K562 (cell line): ENCODE measurements around the gene LIPH. TPM values are rescaled to one million over a fixed set of nuclear protein-coding genes. Genes with fewer than 3 reads are reported as not detected.

Source experiments
- ADNP ChIP-seq: fragments of 200-800 bp; sonication (Bioruptor generic); IDR thresholded peaks from 2 replicates; pipeline ENCODE4 v1.6.1; 2016; ENCODE audit warnings: missing genetic modification characterization, missing compliant biosample characterization
- AFF4 ChIP-seq: sonication (generic); formaldehyde crosslinking; IDR thresholded peaks from 2 replicates; pipeline ENCODE4 v1.8.0; 2023; ENCODE audit warnings: mild to moderate bottlenecking, missing genetic modification reagents
- ATF2 ChIP-seq: sonication (generic); formaldehyde crosslinking; IDR thresholded peaks from 2 replicates; pipeline ENCODE4 v1.8.1; 2022; ENCODE audit warnings: missing genetic modification reagents
- CBX1 ChIP-seq: sonication (generic); IDR thresholded peaks from 2 replicates; pipeline ENCODE4 v1.6.1; 2016; ENCODE audit warnings: antibody characterized with exemption, low read depth, mild to moderate bottlenecking
- CSDE1 ChIP-seq, 2 experiments: fragments of 450-650 bp; IDR thresholded peaks; 2 replicates each; pipeline ENCODE4 v1.6.1; 2016; ENCODE audit warnings: mild to moderate bottlenecking in 1 of 2
- FOXJ2 ChIP-seq: fragments of 200-800 bp; sonication (Bioruptor generic); IDR thresholded peaks from 2 replicates; pipeline ENCODE4 v1.6.1; 2016; ENCODE audit warnings: missing genetic modification characterization, missing compliant biosample characterization
- HMBOX1 ChIP-seq: sonication (generic); IDR thresholded peaks from 2 replicates; pipeline ENCODE4 v1.6.1; 2016
- HNRNPLL ChIP-seq: fragments of 200-400 bp; formaldehyde crosslinking; IDR thresholded peaks from 2 replicates; pipeline ENCODE4 v1.6.1; 2017; ENCODE audit warnings: low read length, low read depth, mild to moderate bottlenecking; ENCODE audit not compliant: poor library complexity, severe bottlenecking
- JUN ChIP-seq, 2 experiments: sonication (generic) in 1 of 2; formaldehyde crosslinking in 1 of 2; IDR thresholded peaks; 2 replicates each; pipeline versions ENCODE4 v1.6.1 to v1.8.0; 2012 to 2022; ENCODE audit warnings: borderline replicate concordance in 2 of 2, mild to moderate bottlenecking in 2 of 2, improper control_type of control experiment in 1 of 2, low read depth in 1 of 2, low read length in 1 of 2, missing genetic modification reagents in 1 of 2
- JUNB ChIP-seq: fragments of 450-650 bp; formaldehyde crosslinking; conservative IDR thresholded peaks from 2 replicates; pipeline ENCODE4 v1.4.0; 2020; ENCODE audit warnings: mild to moderate bottlenecking
- PBX2 ChIP-seq, 2 experiments: IDR thresholded peaks in 1 of 2; conservative IDR thresholded peaks in 1 of 2; 2 replicates each; pipeline ENCODE4 v1.6.1; 2016; ENCODE audit warnings: low read depth in 2 of 2, mild to moderate bottlenecking in 1 of 2, missing compliant biosample characterization in 1 of 2, missing genetic modification characterization in 1 of 2, moderate library complexity in 1 of 2
- TCF3 ChIP-seq: sonication (generic); formaldehyde crosslinking; IDR thresholded peaks from 2 replicates; pipeline ENCODE4 v1.4.0; 2020; ENCODE audit warnings: mild to moderate bottlenecking, missing genetic modification reagents
- ZBTB26 ChIP-seq: fragments of 450-650 bp; formaldehyde crosslinking; IDR thresholded peaks from 2 replicates; pipeline ENCODE4 v1.4.0; 2022; ENCODE audit warnings: missing genetic modification characterization
- ZNF263 ChIP-seq: sonication (generic); formaldehyde crosslinking; IDR thresholded peaks from 2 replicates; pipeline ENCODE4 v1.8.0; 2022; ENCODE audit warnings: mild to moderate bottlenecking, missing genetic modification reagents, borderline replicate concordance
- ZNF395 ChIP-seq: fragments of 200-800 bp; sonication (Bioruptor generic); IDR thresholded peaks from 2 replicates; pipeline ENCODE4 v1.6.1; 2017; ENCODE audit warnings: missing genetic modification characterization, missing compliant biosample characterization
- polyA plus RNA-seq, 8 experiments: library from polyadenylated mRNA; depleted of rRNA in 4 of 8; stranded (reverse) in 5 of 8; unstranded in 3 of 8; fragments of >200 nt; fragmentation: Nextera tagmentation in 2 of 8; fragmentation: Illumina TruSeq in 1 of 8; extraction: Ambion mirVana in 2 of 8; extraction: Trizol in 1 of 8; gene quantifications; 2 replicates each; pipeline versions ENCODE4 v1.2.1 to v1.2.3, GENCODE V29; 2011 to 2014; ENCODE audit warnings: inconsistent platforms in 1 of 8, missing spikeins in 1 of 8
- total RNA-seq, 7 experiments: library from RNA; depleted of rRNA in 6 of 7; stranded (reverse); fragments of >200 nt in 6 of 7; fragmentation: Illumina TruSeq in 2 of 7; extraction: Trizol in 2 of 7; gene quantifications; 2 replicates each; pipeline versions ENCODE4 v1.2.1 to v1.2.3, GENCODE V29; 2011 to 2021; ENCODE audit warnings: low replicate concordance in 1 of 7

LIPH gene
- total and polyA plus RNA-seq, 9 of the 15 experiments (the other 6 are each of a cell fraction or from before 2014, with no cell fraction given) = 0.73 to 1.8 (median 1.3) TPM

GRCh38 chr3:185555101-185555501 lies 2.7 kb upstream of the LIPH start (continued):
- TF ChIP-seq ATF2 (CRISPR knock-in tag) (no peak), ZNF395 (no peak), JUN (IDR thresholded peaks at IDR 0.05; ENCODE audit: borderline replicate concordance, low read depth, low read length) (peak; percentile 72), JUN (CRISPR knock-in tag; IDR thresholded peaks at IDR 0.05; ENCODE audit: borderline replicate concordance) (no peak), HMBOX1 (0 out of 2 replicates have a peak, but pooled peaks have one; percentile 13), ADNP (tag) (peak; percentile 67), CBX1 (no peak), ZBTB26 (CRISPR knock-in tag) (no peak), PBX2 (CRISPR knock-in tag; IDR thresholded peaks at IDR 0.05; ENCODE audit: low read depth) (no peak), PBX2 (tag; conservative IDR thresholded peaks at IDR 0.05; ENCODE audit: low read depth) (no peak), JUNB (CRISPR knock-in tag) (no peak), CSDE1 (IDR thresholded peaks at IDR 0.05) (no peak), AFF4 (no peak), FOXJ2 (tag) (no peak), HNRNPLL (no peak), ZNF263 (CRISPR knock-in tag) (no peak), TCF3 (peak; percentile 92)
